ENCODE results near the gene KIAA0408.
"Not testable (repeated sequence)": the region's sequence is repeated elsewhere in the genome, so short reads cannot be mapped to it uniquely, and the experiment has no call there.

The KIAA0408 gene

DNA sequence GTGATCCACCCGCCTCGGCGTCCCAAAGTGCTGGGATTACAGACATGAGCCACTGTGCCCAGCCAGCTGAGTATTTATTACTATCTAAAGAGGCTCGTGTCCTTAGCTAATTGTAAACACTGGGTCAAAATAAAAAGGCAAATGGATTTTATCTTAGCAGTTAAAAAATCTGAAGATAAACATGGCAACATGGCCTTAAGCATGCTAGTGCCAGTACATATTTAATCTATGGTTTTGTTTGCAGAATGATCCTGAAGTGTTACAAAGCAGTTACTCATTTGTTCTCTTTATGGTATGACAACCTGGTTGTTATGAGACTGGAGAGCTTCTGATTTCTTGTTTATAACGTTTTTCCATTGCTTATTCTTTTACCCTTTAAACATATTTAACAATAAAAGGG lies 3.9 kb upstream of the KIAA0408 start:
- DNase-seq (ENCODE audit: low spot score), result no peak

DNA sequence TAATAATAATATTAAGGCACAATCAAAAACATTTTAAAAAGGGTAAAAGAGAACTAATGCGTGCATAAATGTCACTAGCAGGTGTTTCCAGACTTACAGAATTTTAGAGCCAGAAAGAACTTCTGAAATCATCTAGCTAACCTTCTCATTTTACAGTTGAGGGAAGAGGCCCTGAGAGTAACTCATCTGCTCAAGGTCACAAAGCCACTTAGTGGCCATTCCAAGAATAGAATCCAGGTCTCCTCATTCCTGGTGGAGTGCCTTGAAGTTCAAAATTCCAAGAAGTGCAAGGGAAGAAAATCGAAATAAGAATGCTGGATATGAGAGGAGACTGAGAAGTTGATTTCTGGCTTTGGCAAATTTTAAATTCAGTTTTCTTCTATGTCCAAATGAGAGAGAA lies 3.2 kb upstream of the KIAA0408 start:
- no peak for DNase-seq (ENCODE audit: low spot score)

DNA sequence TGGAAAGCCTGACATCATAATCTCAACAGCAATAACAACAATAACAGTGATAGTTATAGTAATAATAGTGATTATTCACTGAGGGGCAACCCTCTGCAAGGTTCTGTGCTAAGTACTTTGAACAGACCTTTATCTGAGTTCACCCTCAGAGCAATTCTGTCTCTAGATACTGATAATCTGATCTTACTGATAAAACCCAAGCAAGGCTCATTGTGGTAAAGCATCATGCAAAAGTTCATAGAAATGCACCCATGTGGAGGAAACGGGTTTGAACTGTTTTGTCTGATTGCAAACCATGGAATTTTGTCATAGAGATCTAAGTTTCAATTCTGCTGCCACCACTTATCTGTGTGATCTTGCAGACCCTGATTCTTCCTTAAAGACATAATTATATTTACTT lies 1.3 kb upstream of the KIAA0408 start:
- DNase-seq (ENCODE audit: low spot score), result no peak

DNA sequence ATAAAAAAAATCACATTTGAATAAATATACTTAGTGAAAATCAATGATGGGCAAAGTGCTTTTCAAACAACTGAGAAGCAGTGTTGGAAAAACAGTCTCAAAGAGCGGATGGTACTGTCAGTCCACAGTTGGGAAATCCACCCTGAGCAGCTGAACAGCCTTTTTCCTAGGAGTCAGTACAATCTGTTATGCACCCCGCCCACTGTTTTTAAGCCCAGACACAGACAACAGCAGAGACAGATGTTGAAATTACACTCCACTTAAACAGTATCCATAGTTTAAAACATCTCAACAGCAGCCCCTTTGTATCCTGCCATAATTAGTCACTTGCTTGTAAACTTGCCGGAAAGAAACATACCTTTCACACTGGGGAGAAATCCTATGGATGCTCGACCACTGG lies 372 bp downstream of the KIAA0408 start:
- no peak for DNase-seq (ENCODE audit: low spot score)

DNA sequence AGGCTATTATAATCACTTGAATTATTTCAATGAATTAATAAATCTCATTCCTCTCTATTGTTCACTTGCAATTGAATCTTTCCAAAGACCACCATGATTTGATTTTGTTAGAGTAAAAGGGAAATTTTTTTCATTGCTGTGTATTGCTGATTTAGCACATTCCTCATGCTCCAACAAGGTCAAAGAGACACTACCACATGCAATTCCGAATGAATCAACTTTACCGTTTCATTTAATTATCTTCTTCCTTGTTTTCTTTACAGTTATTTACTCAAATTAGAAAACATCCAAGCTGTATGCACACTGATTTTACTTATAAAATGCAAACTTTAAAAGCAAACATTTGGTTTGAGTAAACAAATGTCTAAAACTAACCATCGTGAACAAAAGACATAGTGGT lies 967 bp downstream of the KIAA0408 start:
- DNase-seq (ENCODE audit: low spot score), result no peak

DNA sequence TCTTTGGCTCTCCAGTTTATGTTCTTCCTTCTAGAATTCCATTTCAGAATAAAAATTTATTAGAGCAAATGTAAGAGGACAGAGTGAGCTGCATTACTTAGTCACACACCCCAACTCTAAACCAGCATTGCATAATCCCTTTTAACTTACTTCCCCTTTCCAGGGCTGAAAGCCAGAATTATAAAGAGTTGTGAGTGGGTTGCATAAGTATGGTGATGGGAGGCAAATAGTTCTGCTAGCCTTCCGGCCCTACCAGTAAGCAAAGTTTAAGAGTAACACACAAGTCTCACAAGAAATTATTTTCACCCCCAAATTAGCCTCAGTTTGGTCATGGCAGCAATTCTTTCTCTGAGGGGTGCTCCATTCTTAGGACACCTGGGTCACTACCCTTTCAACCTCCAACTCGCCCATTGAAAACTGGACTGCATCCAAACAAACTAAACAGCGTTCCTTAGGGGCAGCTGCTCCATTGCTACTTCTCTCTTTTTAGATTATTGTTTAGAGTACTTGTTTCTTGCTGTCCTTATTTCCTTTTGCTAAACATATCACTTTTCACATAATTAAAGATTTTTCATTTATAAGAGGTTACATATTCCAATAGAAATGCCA lies 1.6 kb downstream of the KIAA0408 start:
- DNase-seq (ENCODE audit: low spot score), result peak; percentile 38

DNA sequence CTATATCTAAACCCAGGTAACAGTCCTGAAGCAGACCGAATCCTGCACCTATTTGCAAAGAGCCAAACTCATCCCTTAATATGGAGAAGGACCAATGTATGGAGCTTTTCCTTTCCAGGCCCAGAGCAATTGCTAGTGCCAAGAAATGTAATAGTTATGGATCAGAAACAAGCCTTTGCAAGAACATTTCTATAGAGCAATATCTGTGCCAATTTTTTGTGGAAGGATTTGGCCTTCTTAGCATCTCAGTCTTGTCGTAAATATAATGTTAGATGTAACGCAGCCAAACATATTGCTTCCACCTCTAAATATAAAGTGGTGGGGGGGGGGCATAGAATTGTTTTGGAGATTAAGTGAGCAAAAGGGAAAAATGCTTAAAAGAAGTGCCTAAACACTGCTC lies 2.7 kb downstream of the KIAA0408 start:
- DNase-seq (ENCODE audit: low spot score), result no peak

DNA sequence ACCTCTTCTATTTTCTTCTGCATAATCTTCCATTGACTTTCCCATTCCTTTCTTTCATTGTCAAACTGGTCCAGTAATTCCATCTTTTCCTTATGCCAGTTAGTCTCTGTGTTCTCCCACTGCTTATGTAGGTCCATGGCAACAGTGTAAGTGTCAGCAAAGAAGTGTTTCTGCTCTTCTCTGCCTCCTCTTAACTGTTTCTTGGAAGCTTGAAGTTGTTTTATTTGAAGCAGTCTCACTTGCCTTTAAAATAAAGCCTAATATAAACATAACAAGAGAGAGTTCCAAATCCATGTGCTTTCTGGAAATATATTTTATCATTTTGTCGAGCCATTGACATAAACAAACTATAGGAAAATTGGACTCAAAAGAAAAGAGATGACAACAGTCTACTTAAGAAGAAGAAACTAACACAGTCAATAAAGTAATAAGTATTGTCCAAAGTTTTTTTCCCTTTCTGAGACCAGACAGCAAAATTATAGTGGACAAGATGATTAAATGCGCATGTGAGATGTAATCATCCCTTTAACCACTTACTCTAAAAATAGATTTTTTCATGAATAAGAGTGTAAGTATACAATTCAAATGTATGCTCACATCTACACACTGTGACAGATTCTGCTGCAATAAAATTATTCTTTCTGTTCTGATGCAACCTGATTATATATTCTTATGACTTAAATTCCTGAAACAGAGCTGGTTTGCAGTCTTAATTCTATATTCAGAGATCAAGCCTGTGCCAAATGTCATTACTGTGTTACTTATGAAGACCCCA lies 5.2 kb downstream of the KIAA0408 start:
- no peak for DNase-seq (ENCODE audit: low spot score)

DNA sequence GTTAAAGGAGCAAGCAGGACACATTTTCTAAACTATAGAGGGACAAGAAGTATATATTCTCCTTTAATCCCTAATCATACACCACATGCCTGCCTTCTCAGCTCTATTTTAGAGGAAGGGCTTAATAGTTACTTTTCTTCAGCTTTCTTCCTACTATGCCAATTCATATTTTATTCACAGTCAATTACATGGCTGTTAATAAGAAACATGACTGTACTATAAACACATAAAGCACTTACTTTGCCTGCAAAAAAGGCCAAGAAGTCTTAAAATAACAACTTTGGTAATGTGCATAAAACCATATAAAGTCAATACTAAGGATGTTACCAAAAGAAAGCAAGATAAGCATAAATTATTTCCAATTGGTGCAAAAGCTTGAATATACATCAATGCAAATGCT lies 6.4 kb downstream of the KIAA0408 start:
- no peak for DNase-seq (ENCODE audit: low spot score)

DNA sequence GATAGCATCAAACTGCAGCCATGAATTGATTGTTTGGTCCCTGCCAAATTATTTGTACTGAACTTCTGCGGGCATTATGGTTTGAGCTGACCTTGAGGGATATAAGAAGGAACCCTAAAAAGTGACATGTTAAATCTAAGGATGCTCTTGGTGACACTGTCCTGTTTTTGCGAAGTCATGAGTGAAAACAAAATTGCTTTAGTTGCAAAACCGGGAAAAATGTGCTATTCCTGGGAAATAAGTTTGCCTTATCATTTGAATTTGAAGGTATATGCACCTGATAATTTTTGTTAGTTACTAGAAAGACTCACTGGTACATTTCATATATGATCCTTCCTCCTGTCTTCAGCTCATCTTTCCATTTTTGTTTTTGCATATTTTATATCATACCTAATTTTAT lies 7.8 kb downstream of the KIAA0408 start:
- DNase-seq (ENCODE audit: low spot score), result no peak

DNA sequence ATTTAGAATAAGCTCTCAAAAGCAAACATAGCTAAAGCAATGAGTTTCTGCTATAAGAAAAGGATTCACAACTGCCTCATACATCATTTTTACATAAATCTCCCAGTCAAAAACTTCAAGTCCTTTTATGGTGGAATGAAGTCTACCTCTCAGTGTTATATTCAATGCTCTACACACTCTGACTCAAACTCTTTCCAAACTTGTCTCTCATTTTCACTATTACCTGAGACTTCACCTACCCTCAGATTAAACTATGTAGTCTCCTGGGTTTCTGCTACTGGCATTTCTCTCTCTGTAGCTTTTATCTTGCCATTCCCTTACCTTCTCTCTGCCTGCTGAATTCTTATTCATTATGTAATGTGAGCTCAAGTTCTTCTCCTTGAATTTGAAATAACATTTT lies 11.4 kb downstream of the KIAA0408 start:
- no peak for DNase-seq (ENCODE audit: low spot score)

DNA sequence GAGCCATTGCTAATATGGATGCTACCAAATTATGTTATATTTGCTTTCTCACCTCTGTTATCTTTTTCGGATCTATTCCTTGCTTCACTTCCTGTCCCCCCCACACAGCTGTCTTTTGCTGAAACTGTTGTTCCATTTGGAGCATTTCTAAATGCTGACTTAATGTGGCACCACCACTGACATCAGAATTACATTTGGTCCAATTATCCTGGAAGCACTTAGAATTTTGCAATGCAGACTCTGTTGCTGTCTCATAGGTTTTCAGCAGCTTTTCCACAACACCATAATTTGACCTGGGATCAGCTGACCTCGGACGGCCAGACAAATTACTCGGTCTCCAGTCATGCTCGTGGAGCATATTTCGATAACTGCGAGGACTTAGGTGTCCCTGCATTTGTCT lies 12.8 kb downstream of the KIAA0408 start:
- no peak for DNase-seq (ENCODE audit: low spot score)

DNA sequence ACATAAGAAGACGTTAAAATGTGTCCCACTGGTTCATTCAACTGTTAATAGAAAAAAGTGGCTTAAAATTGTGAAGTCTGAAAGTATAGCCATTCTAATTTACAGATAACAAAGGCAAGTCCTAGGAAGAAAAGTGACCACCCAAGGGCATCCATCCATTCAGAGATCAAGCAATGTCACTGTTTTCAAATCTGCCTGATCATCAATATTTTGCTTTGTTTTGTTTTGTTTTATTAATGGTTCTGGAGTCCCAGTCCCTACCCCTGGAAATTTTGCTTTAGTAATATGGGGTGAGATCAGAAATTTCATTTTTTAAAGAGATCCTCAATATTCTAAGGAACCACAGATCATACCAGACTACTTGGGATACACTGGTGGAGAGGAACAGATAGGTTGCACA lies 17.3 kb downstream of the KIAA0408 start:
- DNase-seq (ENCODE audit: low spot score), result no peak

DNA sequence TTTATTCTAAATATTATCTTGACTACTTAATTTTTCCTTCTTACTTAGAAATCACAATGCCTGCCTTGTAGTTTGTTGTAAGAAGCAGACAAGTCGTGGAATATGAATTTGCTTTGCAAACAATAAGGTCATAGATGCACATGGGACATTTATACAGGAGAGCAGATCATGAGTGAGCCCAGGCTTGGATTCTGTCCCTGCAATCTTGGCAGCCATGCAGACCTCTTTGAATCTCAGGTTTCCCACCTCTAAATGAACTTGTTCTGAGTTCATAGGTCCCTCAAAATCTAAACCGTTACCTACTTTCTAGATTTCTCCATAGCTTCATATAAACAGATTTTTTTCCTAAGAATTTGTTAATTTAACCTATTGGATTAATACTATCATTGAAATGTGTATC lies 19.5 kb downstream of the KIAA0408 start:
- DNase-seq (ENCODE audit: low spot score), result no peak

DNA sequence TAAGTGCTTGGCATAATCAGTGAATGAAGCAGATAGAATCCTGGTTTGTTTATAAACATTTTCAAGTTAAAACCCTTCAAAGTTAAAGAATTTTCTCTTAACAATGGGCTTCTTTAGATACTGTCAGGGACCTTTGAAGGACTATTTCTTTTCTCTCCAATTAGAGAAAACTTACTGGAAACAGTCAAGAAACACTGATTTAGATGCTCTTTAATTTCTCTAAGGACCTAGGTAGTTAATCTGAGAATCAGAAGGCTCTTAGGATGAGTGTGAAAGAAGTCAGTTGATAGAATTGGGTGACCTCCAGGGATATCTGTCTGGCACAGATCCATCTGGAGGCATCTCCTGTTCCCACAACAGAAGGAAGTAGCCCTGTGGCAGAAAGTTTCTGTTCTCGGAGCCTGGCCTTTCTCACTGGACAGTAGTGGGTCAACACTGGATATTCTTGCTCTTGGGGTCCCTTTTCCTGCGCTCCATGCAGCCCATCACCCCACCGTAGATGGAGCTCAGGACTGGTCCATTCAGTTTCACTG lies 22.5 kb downstream of the KIAA0408 start:
- no peak for DNase-seq (ENCODE audit: low spot score)

DNA sequence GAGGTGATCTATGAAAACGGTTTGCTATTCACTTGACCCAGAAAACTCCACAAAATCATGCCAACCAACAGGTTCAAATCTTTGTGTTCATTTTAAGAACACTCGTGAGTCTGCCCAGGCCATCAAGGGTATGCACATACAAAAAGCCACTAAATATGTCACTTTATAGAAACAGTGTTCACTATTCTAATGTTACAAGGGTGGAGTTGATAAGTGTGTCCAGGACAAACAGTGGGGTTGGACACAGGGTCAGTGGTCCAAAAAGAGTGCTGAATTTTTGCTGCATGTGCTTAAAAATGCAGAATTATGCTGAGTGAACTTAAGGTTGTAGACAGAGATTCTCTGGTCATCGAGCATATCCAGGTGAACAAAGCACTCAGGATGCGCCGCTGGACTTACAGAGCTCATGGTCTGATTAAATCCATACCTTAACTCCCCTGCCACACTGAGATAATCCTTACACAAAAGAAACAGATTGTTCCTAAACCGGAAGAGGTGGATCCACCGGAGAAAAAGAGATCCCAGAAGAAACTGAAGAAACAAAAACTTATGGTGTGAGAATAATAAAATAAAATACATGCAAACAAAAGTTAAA lies 23.5 kb downstream of the KIAA0408 start:
- no peak for DNase-seq (ENCODE audit: low spot score)

DNA sequence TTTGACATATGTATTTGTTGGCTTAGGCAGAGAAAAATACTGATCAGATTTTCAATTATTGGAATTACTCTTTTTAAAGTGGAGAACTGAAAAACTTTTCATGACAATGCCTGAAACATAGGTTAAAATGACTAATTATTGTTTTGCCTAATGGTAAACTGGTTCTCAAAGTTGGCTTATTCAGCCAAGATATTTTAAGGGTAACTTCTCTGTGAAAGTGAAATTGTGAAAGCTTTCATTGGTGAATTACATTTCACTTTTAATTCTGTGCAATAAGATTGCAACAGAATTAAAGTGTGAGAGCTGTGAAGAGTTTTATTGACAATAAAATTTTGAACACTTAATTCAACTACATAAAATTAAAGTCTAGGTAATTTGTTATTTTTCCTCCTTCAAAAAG lies 24.5 kb downstream of the KIAA0408 start:
- no peak for DNase-seq (ENCODE audit: low spot score)

DNA sequence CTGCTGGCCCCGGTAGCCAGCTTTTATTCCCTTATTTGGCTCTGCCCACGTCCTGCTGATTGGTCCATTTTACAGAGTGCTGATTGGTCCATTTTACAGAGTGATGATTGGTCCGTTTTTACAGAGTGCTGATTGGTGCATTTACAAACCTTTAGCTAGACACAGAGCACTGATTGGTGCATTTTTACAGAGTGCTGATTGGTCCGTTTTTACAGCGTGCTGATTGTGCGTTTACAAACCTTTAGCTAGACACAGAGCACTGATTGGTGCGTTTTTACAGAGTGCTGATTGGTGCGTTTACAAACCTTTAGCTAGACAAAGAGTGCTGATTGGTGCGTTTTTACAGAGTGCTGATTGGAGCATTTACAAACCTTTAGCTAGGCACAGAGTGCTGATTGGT lies 30.6 kb downstream of the KIAA0408 start:
- DNase-seq (ENCODE audit: low spot score), result not testable (repeated sequence)

DNA sequence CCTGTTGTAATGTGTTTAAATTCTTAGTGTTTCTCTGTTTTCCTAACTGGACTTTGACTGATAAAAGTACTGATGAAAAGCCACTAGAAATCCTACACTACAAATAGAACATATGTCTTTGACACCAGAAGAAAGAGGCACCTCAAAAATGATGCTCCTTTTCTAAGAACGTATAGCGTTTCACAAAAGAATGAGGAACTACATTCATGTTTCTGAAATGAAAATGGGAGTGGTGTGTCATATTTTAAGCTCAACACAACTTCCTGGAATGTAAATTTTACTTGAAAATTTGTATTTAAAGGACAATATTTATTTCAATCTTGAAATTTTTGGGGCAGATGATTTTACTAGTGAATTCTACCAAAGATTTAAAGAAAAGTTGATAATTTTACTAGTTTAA lies 35.3 kb downstream of the KIAA0408 start:
- no peak for DNase-seq (ENCODE audit: low spot score)

DNA sequence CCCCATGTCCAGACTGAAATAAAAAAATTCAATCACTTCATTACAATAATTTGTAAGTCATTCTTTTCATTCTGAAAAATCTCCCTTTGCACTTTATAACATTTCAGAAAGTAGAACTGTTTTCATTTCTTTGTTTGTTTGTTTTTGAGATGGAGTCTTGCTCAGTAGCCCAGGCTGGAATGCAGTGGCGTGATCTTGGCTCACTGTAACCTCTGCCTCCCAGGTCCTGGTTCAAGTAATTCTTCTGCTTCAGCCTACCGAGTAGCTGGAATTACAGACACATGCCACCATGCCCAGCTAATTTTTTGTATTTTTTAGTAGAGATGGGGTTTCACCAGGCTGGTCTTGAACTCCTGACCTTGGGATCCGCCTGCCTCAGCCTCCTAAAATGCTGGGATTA lies 38.0 kb downstream of the KIAA0408 start:
- not testable (repeated sequence) for DNase-seq (ENCODE audit: low spot score)

DNA sequence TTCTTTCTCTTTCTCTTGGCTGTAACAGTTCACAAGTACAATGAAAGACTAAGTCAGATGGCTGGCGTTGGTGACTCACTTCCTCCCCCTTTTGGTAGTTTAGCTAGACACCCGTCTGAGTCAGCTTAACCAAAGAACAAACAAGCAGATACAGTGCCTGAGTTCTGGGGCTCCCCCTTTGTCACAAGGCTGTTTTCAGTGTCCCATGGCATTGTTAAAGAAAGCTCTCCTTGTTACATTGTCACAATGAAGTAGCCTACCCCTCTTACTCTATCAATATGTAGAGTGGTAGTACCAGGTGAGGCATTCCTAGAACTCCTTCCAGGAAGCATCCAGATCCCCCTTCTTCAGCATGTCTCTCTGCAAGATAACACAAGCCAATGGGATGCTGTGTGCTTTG lies 38.6 kb downstream of the KIAA0408 start:
- DNase-seq (ENCODE audit: low spot score), result peak; percentile 62

DNA sequence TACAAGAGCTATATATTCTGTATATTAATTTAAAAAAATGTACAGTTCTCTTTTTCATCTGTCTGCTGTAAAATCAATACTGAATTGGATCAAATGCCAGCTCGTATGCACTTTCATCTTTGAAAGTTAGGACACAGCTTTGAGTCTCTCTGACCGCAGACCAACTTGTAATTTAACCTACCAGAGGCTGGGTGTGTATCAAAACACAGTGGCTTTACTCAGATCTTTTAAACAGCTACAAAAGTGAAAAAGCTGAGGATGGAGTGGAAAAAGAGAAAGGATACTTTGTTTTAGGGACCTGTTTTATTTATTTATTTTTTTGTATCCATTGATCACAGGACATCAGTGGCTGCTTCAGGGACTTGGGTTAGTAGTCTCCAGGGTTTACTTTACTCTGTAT lies 44.1 kb downstream of the KIAA0408 start:
- no peak for DNase-seq (ENCODE audit: low spot score)

DNA sequence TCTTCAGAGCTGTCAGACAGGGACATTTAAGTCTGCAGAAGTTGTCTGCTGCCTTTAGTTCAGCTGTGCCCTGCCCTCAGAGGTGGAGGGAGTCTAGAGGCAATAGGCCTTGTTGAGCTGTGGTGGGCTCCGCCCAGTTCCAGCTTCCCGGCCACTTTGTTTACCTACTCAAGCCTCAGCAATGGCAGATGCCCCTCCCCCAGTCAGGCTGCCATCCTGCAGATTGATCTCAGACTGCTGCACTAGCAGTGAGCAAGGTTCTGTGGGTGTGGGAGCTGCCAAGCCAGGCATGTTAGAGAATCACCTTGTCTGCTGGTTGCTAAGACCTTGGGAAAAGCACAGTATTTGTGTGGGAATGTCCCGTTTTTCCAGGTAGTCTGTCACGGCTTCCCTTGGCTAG lies 46.1 kb downstream of the KIAA0408 start:
- DNase-seq (ENCODE audit: low spot score), result not testable (repeated sequence)

Data from globus pallidus (tissue), 1 donor.